ENCODE data around the gene PPP1R16B.
A peak's percentile ranks its signal among the peaks of the same experiment; 100 is the strongest.

Gene PPP1R16B

DNA sequence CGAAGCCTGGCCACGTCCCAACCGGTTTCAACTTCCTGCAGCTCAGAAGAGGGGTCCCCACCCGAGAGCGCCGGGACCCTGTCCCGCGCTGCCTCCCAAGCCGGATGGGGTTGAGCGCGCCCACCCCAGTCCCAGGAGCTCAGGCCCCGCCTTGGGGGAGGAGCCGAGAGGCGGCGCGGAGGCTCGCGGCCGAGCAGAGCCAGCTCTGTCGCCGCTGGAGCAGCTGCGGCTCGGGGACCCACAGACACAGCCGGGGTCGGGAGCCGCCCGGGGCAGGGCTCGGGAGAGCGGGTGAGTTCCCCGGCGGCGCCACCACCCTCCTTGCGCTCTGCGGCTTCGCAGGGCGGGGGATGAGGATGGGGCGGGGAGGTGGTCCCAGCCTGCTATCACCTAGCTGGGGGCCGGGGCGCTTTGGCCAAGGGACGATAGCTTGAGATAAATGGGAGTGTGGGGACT lies at the start of gene PPP1R16B:
TSS of gene PPP1R16B (plus strand) at position 196 of the 456 bp plus-strand sequence. CDS start 30,229 bp downstream, outside the sequence.
- Histone ChIP-seq H3K9ac (peak within 1 kb of the TSS; percentile 87), H3K9me3 (no peaks in the 10 kb centered on the region), H3K27ac (peak within 1 kb of the TSS; percentile 94), H3K4me1 (peaks cover 64% of the 10 kb centered on the region), H4K20me1 (peaks cover 20% of the 10 kb centered on the region; the same call in 1 of the 2 replicates), H3K36me3 (no peaks in the 10 kb centered on the region), H3K4me2 (peak within 1 kb of the TSS; percentile 93), H3K4me3 (peak within 1 kb of the TSS; percentile 91), H3K27me3 (no peaks in the 10 kb centered on the region)
- TF ChIP-seq Cebpa-rat (IDR thresholded peaks at IDR 0.05), result no peak

DNA sequence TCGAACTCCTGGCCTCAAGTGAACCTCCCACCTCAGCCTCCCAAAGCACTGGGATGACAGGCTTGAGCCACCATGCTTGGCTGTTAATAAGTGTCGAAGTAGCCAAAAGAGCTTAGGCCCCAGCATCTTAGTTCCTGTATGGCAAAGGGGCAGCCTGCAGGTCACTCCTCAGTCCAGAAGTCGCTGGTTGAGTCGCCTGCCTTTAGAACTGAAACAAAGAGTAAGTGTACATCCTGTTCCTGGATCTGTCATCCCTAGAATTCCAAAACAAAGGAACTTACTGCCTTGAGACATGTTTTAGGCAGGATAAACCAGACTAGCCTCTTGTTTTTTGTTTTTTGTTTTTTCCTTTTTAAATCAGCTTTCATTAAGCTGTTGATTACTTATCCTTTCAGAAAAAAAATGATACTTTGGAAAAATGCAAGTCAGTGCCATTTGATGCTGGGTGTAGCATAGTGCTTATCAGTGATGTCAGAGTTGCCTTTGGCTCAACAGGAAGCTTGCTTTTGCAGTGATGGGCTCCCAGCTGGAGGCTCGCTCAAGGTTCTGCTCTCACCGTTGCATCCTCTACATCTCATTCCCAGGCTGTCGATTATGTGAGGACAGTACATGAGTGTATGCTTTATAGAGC lies 48.2 kb upstream of the PPP1R16B start:
- no peak overlapping the region for H3K27ac ChIP-seq
- no peaks in the 10 kb centered on the region for H3K9me3 ChIP-seq
- no peak for TF ChIP-seq Cebpa-rat (IDR thresholded peaks at IDR 0.05)
- peaks cover 14% of the 10 kb centered on the region for H3K4me1 ChIP-seq
- H3K9ac ChIP-seq, result no peak overlapping the region
- peaks cover 93% of the 10 kb centered on the region for H3K36me3 ChIP-seq
- H3K4me2 ChIP-seq, result no peak overlapping the region
- H3K27me3 ChIP-seq, result no peaks in the 10 kb centered on the region
- H3K4me3 ChIP-seq, result no peak overlapping the region
- peaks cover 5% of the 10 kb centered on the region for H4K20me1 ChIP-seq

DNA sequence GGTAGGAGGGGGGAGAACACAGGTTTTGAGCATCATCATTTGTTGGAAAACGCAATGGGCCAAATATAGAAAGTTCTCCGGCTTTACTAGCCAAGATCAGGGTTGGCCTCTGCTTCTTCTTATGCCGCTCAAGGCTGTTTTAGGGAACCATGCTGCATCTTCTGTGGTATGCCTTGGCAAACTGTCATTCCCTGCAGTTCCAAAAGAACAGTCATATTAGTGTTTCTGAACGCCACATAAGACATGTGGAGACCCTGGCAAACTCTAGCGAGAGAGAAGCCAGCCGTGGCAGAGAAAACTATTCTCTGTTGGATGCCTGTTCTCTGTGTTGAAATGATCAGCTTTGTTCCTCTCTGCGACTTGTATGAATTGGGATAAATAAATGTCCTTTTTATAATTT lies 46.4 kb upstream of the PPP1R16B start:
- Histone ChIP-seq H3K27ac (no peak overlapping the region), H3K4me2 (no peak overlapping the region), H3K4me3 (no peak overlapping the region), H3K27me3 (no peaks in the 10 kb centered on the region), H3K9me3 (no peaks in the 10 kb centered on the region), H4K20me1 (peaks cover 5% of the 10 kb centered on the region; the same call in 1 of the 2 replicates), H3K9ac (no peak overlapping the region), H3K4me1 (peaks cover 14% of the 10 kb centered on the region), H3K36me3 (peaks cover 97% of the 10 kb centered on the region)
- TF ChIP-seq Cebpa-rat (IDR thresholded peaks at IDR 0.05), result no peak

DNA sequence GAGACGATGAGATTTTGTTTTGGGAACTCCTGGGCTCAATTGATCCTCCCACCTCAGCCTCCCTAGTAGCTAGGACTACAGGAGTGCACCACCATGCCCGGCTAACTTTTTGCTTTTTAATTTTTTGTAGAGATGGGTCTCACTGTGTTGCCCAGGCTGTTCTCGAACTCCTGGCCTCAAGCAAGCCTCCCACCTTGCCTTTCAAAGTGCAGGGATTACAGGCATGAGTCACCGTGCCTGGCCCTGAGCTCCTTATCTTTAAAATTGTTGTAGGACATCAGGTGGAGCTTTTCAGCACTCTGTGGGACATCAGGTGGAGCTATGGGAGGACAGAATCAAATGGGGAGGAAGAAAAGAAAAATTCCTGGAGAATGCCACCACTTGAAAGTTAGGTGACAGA lies 44.5 kb upstream of the PPP1R16B start:
- TF ChIP-seq Cebpa-rat (IDR thresholded peaks at IDR 0.05), result no peak
- H3K36me3 ChIP-seq, result peaks cover 97% of the 10 kb centered on the region
- no peak overlapping the region for H3K27ac ChIP-seq
- H3K9ac ChIP-seq, result no peak overlapping the region
- H3K4me1 ChIP-seq, result peaks cover 2% of the 10 kb centered on the region
- H3K9me3 ChIP-seq, result no peaks in the 10 kb centered on the region
- peaks cover 5% of the 10 kb centered on the region; the same call in 1 of the 2 replicates for H4K20me1 ChIP-seq
- H3K4me3 ChIP-seq, result no peak overlapping the region
- no peaks in the 10 kb centered on the region for H3K27me3 ChIP-seq
- no peak overlapping the region for H3K4me2 ChIP-seq

DNA sequence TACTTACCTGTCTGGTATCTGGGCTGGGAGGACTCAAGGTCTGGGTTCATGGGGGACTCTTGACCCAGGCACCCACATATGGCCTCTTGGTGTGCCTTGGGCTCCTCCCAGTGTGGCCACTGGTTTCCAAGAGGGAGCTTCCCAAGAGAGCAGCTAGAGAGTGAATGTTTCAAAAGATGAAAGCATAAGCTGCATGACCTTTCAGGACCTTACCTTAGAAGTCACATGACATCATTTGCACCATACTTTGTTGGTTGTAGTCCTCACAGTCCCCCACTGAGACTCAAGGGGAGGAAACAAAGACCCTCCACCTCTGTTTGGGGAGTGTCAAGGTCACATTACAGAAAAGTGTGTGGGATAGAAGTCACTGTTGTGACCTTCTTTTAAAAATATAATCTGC lies 43.3 kb upstream of the PPP1R16B start:
- H3K9me3 ChIP-seq, result no peaks in the 10 kb centered on the region
- H3K27me3 ChIP-seq, result no peaks in the 10 kb centered on the region
- no peaks in the 10 kb centered on the region for H3K4me1 ChIP-seq
- H4K20me1 ChIP-seq, result peaks cover 5% of the 10 kb centered on the region; the same call in 1 of the 2 replicates
- peaks cover 97% of the 10 kb centered on the region for H3K36me3 ChIP-seq
- H3K4me3 ChIP-seq, result no peak overlapping the region
- TF ChIP-seq Cebpa-rat (IDR thresholded peaks at IDR 0.05), result no peak
- no peak overlapping the region for H3K9ac ChIP-seq
- H3K4me2 ChIP-seq, result no peak overlapping the region
- no peak overlapping the region for H3K27ac ChIP-seq

DNA sequence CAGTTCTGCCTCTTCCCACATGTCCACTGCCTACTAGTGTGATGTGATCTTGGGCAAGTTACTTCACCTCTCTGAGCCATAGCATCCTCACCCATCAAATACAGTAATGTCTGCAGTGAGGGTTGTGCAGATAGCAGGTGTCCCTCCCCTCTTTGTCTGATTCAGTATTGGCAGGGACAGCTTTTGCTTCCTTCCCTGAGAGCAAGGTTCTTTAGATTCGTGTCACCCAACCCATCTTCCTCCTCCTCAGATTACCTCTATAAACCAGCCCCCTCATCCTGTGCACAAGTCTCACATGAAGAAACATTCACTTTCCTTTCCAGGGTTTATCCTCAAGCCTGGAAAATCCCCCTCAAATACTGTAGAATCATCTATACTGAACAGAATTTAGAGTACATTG lies 41.9 kb upstream of the PPP1R16B start:
- Histone ChIP-seq H3K27ac (no peak overlapping the region), H3K4me2 (no peak overlapping the region), H3K4me1 (no peaks in the 10 kb centered on the region), H3K36me3 (peaks cover 98% of the 10 kb centered on the region), H3K27me3 (no peaks in the 10 kb centered on the region), H4K20me1 (peaks cover 5% of the 10 kb centered on the region; the same call in 1 of the 2 replicates), H3K4me3 (no peak overlapping the region), H3K9ac (no peak overlapping the region), H3K9me3 (no peaks in the 10 kb centered on the region)
- TF ChIP-seq Cebpa-rat (IDR thresholded peaks at IDR 0.05), result no peak

DNA sequence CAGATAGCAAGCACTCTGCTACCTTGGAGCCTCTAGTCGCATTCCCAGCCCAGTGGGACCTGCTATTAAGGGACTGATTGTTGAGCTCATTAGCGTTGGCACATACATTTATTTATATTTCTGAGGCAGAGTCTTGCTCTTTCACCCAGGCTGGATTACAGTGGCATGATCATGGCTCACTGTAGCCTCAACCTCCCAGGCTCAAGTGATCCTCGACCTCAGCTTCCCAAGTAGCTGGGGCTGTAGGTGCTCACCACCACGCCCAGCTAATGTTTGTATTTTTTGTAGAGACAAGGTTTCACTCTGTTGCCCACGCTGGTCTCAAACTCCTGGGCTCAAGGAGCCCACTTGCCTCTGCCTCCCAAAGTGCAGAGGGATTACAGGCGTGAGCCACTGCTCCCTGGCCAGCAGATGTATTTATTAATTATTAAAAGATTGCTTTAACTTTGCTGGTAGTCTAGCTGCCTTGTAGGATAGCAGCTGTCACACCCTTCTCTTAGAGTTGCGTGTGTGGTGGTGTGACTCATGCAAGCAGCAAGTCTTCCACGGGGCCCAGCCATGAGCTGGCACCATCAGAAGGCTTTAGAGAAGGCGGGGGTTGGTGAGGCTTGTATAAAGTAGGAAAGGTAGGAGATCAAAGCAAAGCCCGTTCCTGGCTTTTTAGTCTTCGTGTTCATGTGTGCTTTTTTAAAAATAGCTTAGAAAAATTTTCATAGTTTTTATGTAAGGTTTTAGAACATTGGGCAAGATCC lies 40.8 kb upstream of the PPP1R16B start:
- TF ChIP-seq Cebpa-rat (IDR thresholded peaks at IDR 0.05), result no peak
- no peak overlapping the region for H3K4me3 ChIP-seq
- no peak overlapping the region for H3K9ac ChIP-seq
- no peaks in the 10 kb centered on the region for H3K4me1 ChIP-seq
- no peaks in the 10 kb centered on the region for H3K27me3 ChIP-seq
- H3K9me3 ChIP-seq, result no peaks in the 10 kb centered on the region
- no peak overlapping the region for H3K27ac ChIP-seq
- peaks cover 5% of the 10 kb centered on the region; the same call in 1 of the 2 replicates for H4K20me1 ChIP-seq
- peaks cover 100% of the 10 kb centered on the region for H3K36me3 ChIP-seq
- no peak overlapping the region for H3K4me2 ChIP-seq

DNA sequence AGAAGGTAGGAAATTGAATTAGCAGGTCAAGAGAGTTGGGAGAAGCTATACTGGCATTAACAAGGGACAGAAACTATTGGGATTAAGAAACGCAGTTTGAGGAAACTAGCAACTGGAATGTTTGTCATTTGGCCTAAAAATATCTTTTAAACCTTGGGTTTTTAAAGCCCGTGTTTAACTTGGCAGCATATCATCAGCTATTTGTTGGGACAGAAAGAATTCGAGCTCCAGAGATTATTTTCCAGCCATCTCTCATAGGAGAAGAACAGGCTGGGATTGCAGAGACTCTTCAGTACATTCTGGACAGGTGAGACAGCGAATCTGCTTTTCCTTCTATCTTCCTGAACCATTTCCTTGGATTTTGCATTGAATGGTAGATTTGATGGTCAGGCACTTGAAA lies 39.4 kb upstream of the PPP1R16B start:
- H3K9ac ChIP-seq, result no peak overlapping the region
- peaks cover 100% of the 10 kb centered on the region for H3K36me3 ChIP-seq
- H3K4me2 ChIP-seq, result no peak overlapping the region
- no peaks in the 10 kb centered on the region for H4K20me1 ChIP-seq
- no peaks in the 10 kb centered on the region for H3K27me3 ChIP-seq
- H3K27ac ChIP-seq, result no peak overlapping the region
- no peak for TF ChIP-seq Cebpa-rat (IDR thresholded peaks at IDR 0.05)
- no peak overlapping the region for H3K4me3 ChIP-seq
- H3K9me3 ChIP-seq, result no peaks in the 10 kb centered on the region
- H3K4me1 ChIP-seq, result no peaks in the 10 kb centered on the region

DNA sequence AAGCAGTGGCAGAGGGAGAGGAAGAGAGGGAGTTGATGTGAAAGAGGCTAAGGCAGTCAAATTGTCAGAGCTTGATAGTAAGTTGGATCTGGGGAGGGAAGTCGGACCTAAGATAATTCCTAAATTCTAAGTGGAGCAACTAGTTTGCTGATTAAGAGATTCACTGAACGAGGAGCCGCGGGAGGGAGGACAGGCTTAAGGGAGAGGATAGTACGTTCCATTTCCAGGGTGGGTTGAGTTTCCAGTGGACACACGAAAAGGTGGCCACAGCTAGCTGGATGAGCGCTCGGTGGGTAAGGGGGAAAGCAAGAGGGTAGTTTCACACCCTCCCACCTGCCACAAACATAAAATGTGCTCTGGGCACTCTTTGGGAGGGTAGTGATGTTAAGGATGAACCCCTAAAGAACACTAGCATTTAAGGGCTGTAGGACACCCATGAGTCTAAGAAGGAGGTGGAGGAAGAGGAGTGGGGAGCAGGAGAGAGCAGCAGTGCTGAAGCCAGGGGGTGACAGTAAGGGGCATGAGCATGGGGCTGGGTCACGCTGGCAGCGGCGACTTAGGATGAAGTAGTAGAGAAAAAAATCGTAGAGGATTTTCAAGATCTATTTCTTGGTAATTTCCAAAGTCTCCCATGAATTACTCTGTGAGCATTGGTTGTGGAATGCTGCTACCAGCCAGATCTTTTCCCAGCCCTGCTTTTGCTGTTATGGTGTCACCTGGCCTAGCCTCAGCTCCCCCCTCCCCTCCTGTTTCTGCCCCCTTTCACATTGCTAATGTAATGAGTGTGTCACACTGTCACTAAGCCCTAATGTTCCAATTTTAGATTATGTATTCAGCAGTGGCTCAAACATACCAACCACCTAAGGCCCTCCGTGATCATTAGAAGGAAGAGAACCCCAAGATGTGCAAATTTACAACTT lies 35.9 kb upstream of the PPP1R16B start:
- H3K4me3 ChIP-seq, result no peak overlapping the region
- peaks cover 99% of the 10 kb centered on the region for H3K36me3 ChIP-seq
- no peaks in the 10 kb centered on the region for H4K20me1 ChIP-seq
- H3K9ac ChIP-seq, result no peak overlapping the region
- H3K27me3 ChIP-seq, result no peaks in the 10 kb centered on the region
- peaks cover 14% of the 10 kb centered on the region for H3K9me3 ChIP-seq
- H3K4me2 ChIP-seq, result no peak overlapping the region
- no peaks in the 10 kb centered on the region for H3K4me1 ChIP-seq
- no peak for TF ChIP-seq Cebpa-rat (IDR thresholded peaks at IDR 0.05)
- H3K27ac ChIP-seq, result no peak overlapping the region
